Fibroblast of the aortic adventitia (primary cell): Measurements from ENCODE around the gene AAGAB. TPM values are rescaled to one million over a fixed set of nuclear protein-coding genes. Genes with fewer than 3 reads are reported as not detected.
"Not testable (repeated sequence)": the region's sequence is repeated elsewhere in the genome, so short reads cannot be mapped to it uniquely, and the experiment has no call there.

ENCODE experiments used
- DNase-seq: peaks from one replicate; pipeline ENCODE4 v3.0.0-alpha.2; 2010; ENCODE audit warnings: low read depth
- H3K4me3 ChIP-seq: 2 replicates; pipeline ENCODE4 v1.5.1; 2011; ENCODE audit warnings: low read depth, mild to moderate bottlenecking, control low read depth, low read length, moderate library complexity
- CTCF ChIP-seq: IDR thresholded peaks from 2 replicates; pipeline ENCODE4 v1.5.1; 2011; ENCODE audit warnings: mild to moderate bottlenecking, low read length, control low read depth, inconsistent platforms; ENCODE audit not compliant: insufficient read depth
- total RNA-seq: library from RNA; depleted of rRNA; stranded (reverse); fragments of >200 nt; gene quantifications from 2 replicates; pipeline ENCODE4 v1.2.3, GENCODE V29; 2012; ENCODE audit warnings: low replicate concordance

AAGAB gene
- total RNA-seq, 1 donor = 43.7 TPM

GRCh38 chr15:67161881-67162280 is 92.6 kb downstream of the AAGAB start:
- TF ChIP-seq CTCF = no peak
- DNase-seq = no peak
- H3K4me3 ChIP-seq = no peak overlapping the region

- TF ChIP-seq CTCF = no peak
- no peak overlapping the region for H3K4me3 ChIP-seq
- DNase-seq = no peak
Measured at GRCh38 chr15:67161412-67161811, 93.0 kb downstream of the AAGAB start.

GRCh38 chr15:67158367-67158766 is 96.1 kb downstream of the AAGAB start:
- no peak for TF ChIP-seq CTCF
- H3K4me3 ChIP-seq = no peak overlapping the region
- no peak for DNase-seq

GRCh38 chr15:67157521-67158252 is 96.8 kb downstream of the AAGAB start:
- no peak overlapping the region for H3K4me3 ChIP-seq
- TF ChIP-seq CTCF = no peak
- no peak for DNase-seq

- H3K4me3 ChIP-seq = no peak overlapping the region
- no peak for DNase-seq
- TF ChIP-seq CTCF = no peak
Measured at GRCh38 chr15:67156834-67157233, 97.6 kb downstream of the AAGAB start.

GRCh38 chr15:67156426-67156825 is 98.0 kb downstream of the AAGAB start:
- no peak for DNase-seq
- TF ChIP-seq CTCF = no peak

GRCh38 chr15:67154249-67154648 is 100.2 kb downstream of the AAGAB start:
- no peak for TF ChIP-seq CTCF
- no peak for DNase-seq

More at GRCh38 chr15:67156426-67156825, 98.0 kb downstream of the AAGAB start:
- H3K4me3 ChIP-seq = no peak overlapping the region

GRCh38 chr15:67153044-67153443 is 101.4 kb downstream of the AAGAB start:
- not testable (repeated sequence) for H3K4me3 ChIP-seq, DNase-seq

More at GRCh38 chr15:67154249-67154648, 100.2 kb downstream of the AAGAB start:
- no peak overlapping the region for H3K4me3 ChIP-seq
